OCI-LY3 (cell line): ENCODE measurements around the gene GDI1.

Experiments
- EZH2phosphoT487 ChIP-seq: fragments of 200-600 bp; shearing (Covaris generic); IDR thresholded peaks from 2 replicates; pipeline ENCODE4 v1.6.1; 2018; ENCODE audit warnings: antibody characterized with exemption, mixed run types, low read depth
- TF ChIP-seq, protein P1 (sequence below): fragments of 200-600, 300-600 bp; sonication (generic); IDR thresholded peaks from 2 replicates; pipeline ENCODE4 v1.5.1; 2014; ENCODE audit warnings: antibody characterized with exemption, low read length, low read depth

DNA sequence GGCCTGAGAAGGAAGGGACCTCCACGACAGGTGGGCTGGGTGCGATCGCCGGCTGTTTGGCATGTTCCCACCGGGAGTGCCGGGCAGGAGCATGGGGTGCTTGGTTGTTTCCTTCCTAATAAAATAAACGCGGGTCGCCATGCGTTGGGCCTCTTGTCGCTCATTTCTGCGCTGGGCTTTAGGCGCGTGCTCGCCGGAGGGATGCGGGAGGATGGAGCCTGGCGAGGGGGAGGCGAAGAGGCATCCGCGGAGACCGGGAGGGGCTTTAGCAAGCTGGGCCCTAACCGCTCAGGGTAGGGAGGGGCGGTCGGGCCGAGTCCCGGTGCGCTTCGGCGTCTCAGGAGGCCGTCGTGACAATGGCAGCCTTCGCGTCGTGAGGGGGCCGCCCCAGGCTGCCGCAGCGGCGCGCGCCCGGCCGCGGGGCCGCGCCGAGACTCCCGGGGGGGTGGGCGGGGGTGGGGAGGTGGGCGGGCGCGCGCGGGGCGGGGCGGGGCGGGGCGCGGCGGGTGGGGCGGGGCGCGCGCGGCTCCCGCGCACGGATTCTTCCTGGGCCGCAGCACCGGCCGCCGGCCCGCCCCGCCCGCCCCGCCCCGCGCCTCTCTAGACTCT lies 476 bp upstream of the GDI1 start:
- TF ChIP-seq, protein P1, sequence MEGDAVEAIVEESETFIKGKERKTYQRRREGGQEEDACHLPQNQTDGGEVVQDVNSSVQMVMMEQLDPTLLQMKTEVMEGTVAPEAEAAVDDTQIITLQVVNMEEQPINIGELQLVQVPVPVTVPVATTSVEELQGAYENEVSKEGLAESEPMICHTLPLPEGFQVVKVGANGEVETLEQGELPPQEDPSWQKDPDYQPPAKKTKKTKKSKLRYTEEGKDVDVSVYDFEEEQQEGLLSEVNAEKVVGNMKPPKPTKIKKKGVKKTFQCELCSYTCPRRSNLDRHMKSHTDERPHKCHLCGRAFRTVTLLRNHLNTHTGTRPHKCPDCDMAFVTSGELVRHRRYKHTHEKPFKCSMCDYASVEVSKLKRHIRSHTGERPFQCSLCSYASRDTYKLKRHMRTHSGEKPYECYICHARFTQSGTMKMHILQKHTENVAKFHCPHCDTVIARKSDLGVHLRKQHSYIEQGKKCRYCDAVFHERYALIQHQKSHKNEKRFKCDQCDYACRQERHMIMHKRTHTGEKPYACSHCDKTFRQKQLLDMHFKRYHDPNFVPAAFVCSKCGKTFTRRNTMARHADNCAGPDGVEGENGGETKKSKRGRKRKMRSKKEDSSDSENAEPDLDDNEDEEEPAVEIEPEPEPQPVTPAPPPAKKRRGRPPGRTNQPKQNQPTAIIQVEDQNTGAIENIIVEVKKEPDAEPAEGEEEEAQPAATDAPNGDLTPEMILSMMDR: no peak
- TF ChIP-seq EZH2phosphoT487: no peak
